Tibial artery (tissue), 4 donors: ENCODE results near the gene GOLGA6L4.
A peak's percentile ranks its signal among the peaks of the same experiment; 100 is the strongest.
"Not testable (repeated sequence)": the region's sequence is repeated elsewhere in the genome, so short reads cannot be mapped to it uniquely, and the experiment has no call there.

ENCODE experiments used
- DNase-seq, 2 donors: peaks; one replicate each; pipeline ENCODE4 v3.0.0-alpha.2; 2019
- H3K27ac ChIP-seq, 2 donors: fragments of 200-600 bp; sonication (generic) in 1 of 2; 1 replicate in 1 of 2; 2 replicates in 1 of 2; pipeline ENCODE4 v1.5.1; 2018 to 2019; ENCODE audit warnings: mild to moderate bottlenecking in 1 of 2
- H3K27me3 ChIP-seq, 2 donors: fragments of 200-600 bp; sonication (generic) in 1 of 2; one replicate each; pipeline versions ENCODE4 v1.5.1 to v1.6.0; 2016 to 2019
- H3K36me3 ChIP-seq, 3 donors: fragments of 200-600 bp; sonication (generic) in 2 of 3; one replicate each; pipeline ENCODE4 v1.5.1; 2016 to 2019; ENCODE audit warnings: mild to moderate bottlenecking in 2 of 3
- H3K4me1 ChIP-seq, 4 donors: fragments of 200-600 bp; sonication (generic) in 2 of 4; 1 replicate in 3 of 4; 2 replicates in 1 of 4; pipeline ENCODE4 v1.5.1; 2016 to 2019
- H3K4me3 ChIP-seq, 2 donors: fragments of 200-600 bp; sonication (generic) in 1 of 2; 1 replicate in 1 of 2; 2 replicates in 1 of 2; pipeline ENCODE4 v1.5.1; 2018 to 2019; ENCODE audit warnings: mild to moderate bottlenecking in 2 of 2
- H3K9me3 ChIP-seq, 3 donors: fragments of 200-600 bp; sonication (generic) in 1 of 3; one replicate each; pipeline ENCODE4 v1.5.1; 2016 to 2019
- intact Hi-C: fragments of 100-400 bp; cut with DNase I; formaldehyde crosslinking; loops from one replicate; pipeline ENCODE4 v1.15.0; 2023; ENCODE audit warnings: low total_unique reads

Gene GOLGA6L4, protein sequence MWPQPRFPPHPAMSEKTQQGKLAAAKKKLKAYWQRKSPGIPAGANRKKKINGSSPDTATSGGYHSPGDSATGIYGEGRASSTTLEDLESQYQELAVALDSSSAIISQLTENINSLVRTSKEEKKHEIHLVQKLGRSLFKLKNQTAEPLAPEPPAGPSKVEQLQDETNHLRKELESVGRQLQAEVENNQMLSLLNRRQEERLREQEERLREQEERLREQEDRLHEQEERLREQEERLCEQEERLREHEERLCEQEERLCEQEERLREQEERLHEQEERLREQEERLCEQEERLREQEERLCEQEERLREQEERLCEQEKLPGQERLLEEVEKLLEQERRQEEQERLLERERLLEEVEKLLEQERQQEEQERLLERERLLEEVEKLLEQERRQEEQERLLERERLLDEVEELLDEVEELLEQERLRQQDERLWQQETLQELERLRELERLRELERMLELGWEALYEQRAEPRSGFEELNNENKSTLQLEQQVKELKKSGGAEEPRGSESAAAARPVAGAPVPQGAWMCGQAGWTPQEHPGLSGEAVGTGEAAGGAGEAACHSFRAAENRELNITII

DNA sequence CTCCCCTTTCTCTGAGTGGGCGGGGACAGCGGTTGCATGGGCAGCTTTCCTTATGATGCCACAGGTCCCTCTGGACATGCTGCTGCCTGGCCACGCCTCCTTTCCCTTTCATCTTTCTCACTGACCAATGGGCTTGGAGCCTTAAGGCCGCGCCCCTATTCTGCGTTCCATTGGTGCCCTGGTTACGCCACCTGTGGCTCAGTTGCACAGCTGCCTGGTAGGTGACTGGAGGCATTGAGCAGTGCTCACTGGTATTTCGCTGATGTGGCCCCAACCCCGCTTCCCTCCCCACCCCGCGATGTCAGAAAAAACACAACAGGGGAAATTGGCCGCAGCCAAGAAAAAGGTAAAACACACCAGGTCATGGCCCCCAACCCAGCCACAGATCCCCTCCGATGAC, at the start of gene GOLGA6L4:
Gene GOLGA6L4 (plus strand): TSS at position 201 of the 400 bp plus-strand sequence. CDS start 62 bp downstream, at position 263.
- intact Hi-C loops, result not testable (repeated sequence)

DNA sequence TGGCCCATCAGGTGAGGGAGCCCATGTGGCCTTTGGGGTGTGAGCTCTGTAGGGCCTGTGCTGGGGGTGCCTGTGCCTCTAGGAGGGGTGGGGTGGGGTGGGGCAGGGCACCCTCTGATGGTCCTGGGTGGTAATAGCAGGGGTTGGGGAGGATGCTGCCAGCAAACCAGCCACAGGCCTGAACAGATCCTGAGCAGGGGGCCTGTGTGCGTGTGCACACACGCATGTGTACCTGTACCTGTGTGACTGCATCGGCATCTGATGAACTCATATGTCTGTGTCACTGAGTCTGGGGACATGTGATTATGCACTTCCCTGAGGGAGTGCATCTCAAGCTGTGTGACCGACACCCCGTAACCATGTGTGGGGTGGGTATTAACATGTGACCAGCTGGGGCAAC, 42.6 kb upstream of the GOLGA6L4 start:
- intact Hi-C loops, H3K27me3 ChIP-seq: not testable (repeated sequence)

More for the DNA sequence above, at the start of gene GOLGA6L4:
- DNase-seq, result peak in 1 of 2 donors; percentile 51
- not testable (repeated sequence) for H3K9me3 ChIP-seq, H3K4me3 ChIP-seq, H3K27ac ChIP-seq, H3K27me3 ChIP-seq, H3K36me3 ChIP-seq, H3K4me1 ChIP-seq

DNA sequence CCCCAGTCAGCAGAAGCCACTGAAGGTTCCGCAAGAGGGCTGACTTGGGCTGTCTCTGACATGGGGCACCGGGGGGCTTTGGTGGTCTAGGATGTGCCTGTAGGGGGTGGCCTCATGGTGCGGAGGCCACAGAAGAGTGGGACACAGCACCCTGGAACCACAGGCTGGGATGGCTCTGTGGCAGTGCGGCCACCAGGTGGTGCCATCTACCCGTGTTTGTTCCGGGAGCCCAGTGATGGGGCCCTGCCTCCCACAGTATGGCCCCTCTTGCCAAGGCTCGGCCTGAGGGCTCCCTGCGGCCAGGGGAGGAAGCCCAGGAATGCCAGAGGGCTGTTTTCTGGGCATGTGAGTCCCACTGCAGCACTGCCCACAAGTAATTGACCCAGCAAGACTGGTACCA, 40.0 kb upstream of the GOLGA6L4 start:
- DNase-seq, intact Hi-C loops, H3K36me3 ChIP-seq, H3K4me1 ChIP-seq, H3K27me3 ChIP-seq, H3K27ac ChIP-seq, H3K4me3 ChIP-seq, H3K9me3 ChIP-seq: not testable (repeated sequence)

More for the DNA sequence above, 42.6 kb upstream of the GOLGA6L4 start:
- not testable (repeated sequence) for H3K9me3 ChIP-seq, H3K4me1 ChIP-seq, H3K4me3 ChIP-seq, H3K27ac ChIP-seq, DNase-seq, H3K36me3 ChIP-seq

DNA sequence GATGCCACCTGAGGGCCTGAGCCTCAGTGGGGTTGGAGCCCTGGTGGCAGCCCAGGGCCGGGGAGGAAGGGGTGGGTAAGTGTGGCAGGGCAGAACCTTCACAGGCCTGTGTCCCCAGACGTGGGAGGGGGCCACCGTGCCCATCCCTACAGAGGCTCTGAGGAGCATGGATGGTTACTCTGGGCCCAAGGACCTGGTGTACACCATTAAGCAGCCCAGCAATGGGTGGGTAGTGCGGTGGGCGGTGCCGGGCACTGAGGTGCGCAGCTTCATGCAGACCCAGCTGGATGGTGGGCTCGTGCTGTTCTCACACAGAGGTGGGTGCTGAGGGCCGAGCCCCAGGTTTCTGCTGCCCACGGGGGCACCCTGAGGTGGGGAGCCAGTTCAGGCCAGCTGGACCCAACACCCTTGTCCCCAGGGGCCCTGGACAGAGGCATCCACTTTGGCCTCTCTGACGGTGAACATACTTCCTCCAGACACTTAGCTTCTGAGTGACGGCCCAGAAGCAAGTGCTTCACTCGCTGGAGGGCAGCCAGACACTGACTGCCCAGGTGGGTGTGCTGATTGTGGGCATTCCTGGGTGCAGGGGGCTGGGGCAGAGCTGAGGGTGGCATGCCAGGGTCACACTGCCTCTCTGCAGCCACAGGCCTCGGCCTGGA, 38.9 kb upstream of the GOLGA6L4 start:
- H3K4me1 ChIP-seq, H3K36me3 ChIP-seq, H3K27me3 ChIP-seq, H3K4me3 ChIP-seq, intact Hi-C loops, H3K9me3 ChIP-seq, DNase-seq, H3K27ac ChIP-seq: not testable (repeated sequence)

DNA sequence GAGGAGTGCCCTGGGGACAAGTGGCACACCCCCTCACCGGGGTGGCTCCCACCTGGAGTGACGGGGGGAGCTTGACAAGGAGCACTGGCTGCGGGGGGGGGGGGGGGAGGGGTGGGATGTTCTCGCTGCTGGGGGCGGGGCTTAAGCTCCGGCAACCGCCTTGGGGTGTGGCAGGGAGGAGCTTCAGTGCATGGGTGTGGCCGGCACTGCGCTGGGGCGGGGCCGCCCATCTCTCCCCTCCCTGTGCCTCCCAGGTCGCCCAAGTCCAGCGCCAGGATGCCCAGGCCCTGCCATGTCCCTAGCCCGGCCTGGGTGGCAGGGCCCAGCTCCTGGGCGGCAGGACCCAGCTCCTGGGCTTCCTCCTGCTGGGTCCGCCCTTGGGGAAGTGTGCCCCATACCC, 35.7 kb upstream of the GOLGA6L4 start:
- intact Hi-C loops, H3K9me3 ChIP-seq, H3K36me3 ChIP-seq, H3K4me1 ChIP-seq, H3K27me3 ChIP-seq, DNase-seq, H3K27ac ChIP-seq, H3K4me3 ChIP-seq: not testable (repeated sequence)

DNA sequence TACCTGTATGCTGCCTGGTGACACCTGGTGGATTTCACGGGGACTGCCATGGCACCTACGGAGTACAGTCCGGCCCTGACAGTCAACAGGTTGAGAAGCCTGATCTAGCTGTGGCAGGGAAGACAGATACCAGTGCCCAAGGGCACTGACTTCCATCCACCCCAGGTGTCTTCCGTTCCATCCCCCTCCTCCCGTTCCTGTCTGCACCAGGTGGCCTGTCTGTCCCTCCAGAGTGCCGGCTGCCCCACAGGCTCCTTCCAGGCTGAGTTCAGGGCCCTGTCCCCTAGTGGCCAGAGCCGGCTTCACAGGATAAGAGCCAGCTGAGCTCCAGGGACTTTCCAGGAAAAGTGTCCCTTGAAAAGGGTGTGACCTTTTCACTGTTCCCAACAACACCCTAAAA, 10.9 kb downstream of the GOLGA6L4 start:
- H3K27ac ChIP-seq, intact Hi-C loops, H3K27me3 ChIP-seq, H3K9me3 ChIP-seq, H3K4me1 ChIP-seq, DNase-seq, H3K4me3 ChIP-seq, H3K36me3 ChIP-seq: not testable (repeated sequence)
